A549 treated with RU486 at 1 μM for 4 hours (cell line): ENCODE data around the gene HS3ST4. TPM values are rescaled to one million over a fixed set of nuclear protein-coding genes. Genes with fewer than 3 reads are reported as not detected.

Source experiments
- total RNA-seq: library from RNA; stranded (reverse); fragments of 200-300 nt; extraction: Qiagen RNA extraction; gene quantifications from 5 replicates; pipeline ENCODE4 v1.2.3, GENCODE V29; 2022; ENCODE audit warnings: low read depth

The HS3ST4 gene
- total RNA-seq = not detected in 5 replicates

DNA sequence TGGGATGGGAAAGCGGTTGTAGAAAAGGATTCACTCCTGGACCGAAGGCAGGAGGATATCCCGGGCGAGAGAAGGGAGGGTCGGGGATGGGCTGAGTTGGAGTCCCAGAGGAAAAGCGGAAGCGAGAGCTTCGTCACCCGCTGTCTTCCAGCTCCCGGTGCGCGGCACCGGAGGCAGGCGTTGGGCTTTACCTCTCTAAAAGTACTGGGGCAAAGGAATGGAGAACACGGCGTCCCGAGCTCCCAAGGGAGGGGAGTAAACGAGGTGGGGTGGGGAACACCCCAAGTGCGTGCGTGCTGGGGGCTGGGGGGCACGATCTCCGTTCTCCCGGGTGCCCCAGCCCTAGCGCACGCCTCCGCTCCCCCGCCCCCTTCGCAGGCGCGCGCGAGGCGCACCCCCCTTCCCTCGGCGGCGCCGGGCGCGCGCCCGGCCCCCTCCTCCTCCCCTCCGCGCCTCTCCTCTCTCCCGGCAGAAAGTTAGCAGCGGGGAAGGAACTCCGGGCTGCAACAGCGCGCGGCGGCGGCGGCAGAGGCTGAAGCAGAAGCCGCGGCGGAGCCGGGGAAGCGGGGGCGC lies at the start of gene HS3ST4:
Gene HS3ST4 (plus strand): TSS at position 441 of the 573 bp plus-strand sequence.

